B cell (primary cell): Measurements from ENCODE around the gene CYGB. TPM values are rescaled to one million over a fixed set of nuclear protein-coding genes. Genes with fewer than 3 reads are reported as not detected.
A peak's percentile ranks its signal among the peaks of the same experiment; 100 is the strongest.

Experiments
- ATAC-seq: fragments of 200-7000 bp; cut with Tn5 transposase; one replicate; pipeline ENCODE4 v1.10.0; 2021; ENCODE audit warnings: low read depth, mild to moderate bottlenecking, moderate number of reproducible peaks, moderate library complexity
- CTCF ChIA-PET: fragments of 350-600 bp; sonication (Branson Sonifier 250); formaldehyde crosslinking; loops from one replicate; lab custom pipeline; 2021; ENCODE audit warnings: antibody characterized with exemption, inconsistent platforms; lab: Charles Lee
- POLR2A ChIA-PET: fragments of 350-600 bp; sonication (Branson Sonifier 250); formaldehyde crosslinking; loops from one replicate; lab custom pipeline; 2021; ENCODE audit warnings: antibody characterized with exemption; lab: Charles Lee
- DNase-seq: peaks from one replicate; pipeline ENCODE4 v3.0.0; 2013
- H2AFZ ChIP-seq: 2 replicates; pipeline ENCODE4 v1.6.1; 2012; ENCODE audit warnings: mild to moderate bottlenecking, low read depth, low read length; ENCODE audit not compliant: insufficient read depth, poor library complexity, severe bottlenecking
- H3K27ac ChIP-seq, 2 donors: 1 replicate in 1 of 2; 2 replicates in 1 of 2; pipeline ENCODE4 v1.5.1; 2012 to 2013; ENCODE audit warnings: low read length in 2 of 2, mild to moderate bottlenecking in 2 of 2, moderate library complexity in 1 of 2
- H3K27me3 ChIP-seq, 4 experiments: fragments of 200-600 bp in 1 of 4; sonication (generic) in 1 of 4; replicated peaks in 1 of 4; 1 replicate in 2 of 4; 2 replicates in 2 of 4; pipeline versions ENCODE4 v1.6.1 to v1.7.0; 2013 to 2016; ENCODE audit warnings: low read length in 3 of 4, mild to moderate bottlenecking in 2 of 4, mixed read lengths in 1 of 4, moderate library complexity in 1 of 4; ENCODE audit not compliant: insufficient read depth in 4 of 4, control insufficient read depth in 3 of 4; ENCODE audit errors: control extremely low read depth in 1 of 4
- H3K36me3 ChIP-seq, 2 experiments: replicated peaks in 1 of 2; 1 replicate in 1 of 2; 2 replicates in 1 of 2; pipeline versions ENCODE4 v1.6.1 to v1.7.1; 2013; ENCODE audit warnings: low read length in 1 of 2; ENCODE audit not compliant: insufficient read depth in 2 of 2, control insufficient read depth in 1 of 2; ENCODE audit errors: control extremely low read depth in 1 of 2, extremely low read depth in 1 of 2
- H3K4me1 ChIP-seq, 2 donors: fragments of 200-600 bp in 1 of 2; sonication (generic) in 1 of 2; 1 replicate in 1 of 2; 2 replicates in 1 of 2; pipeline versions ENCODE4 v1.5.1 to v1.6.1; 2013 to 2017; ENCODE audit warnings: low read length in 2 of 2; ENCODE audit not compliant: control insufficient read depth in 2 of 2, insufficient read depth in 2 of 2
- H3K4me2 ChIP-seq: replicated peaks from 2 replicates; pipeline ENCODE3; 2012; ENCODE audit warnings: mild to moderate bottlenecking, low read depth, low read length; ENCODE audit not compliant: poor library complexity, severe bottlenecking
- H3K4me3 ChIP-seq, 5 experiments: fragments of 200-600 bp in 1 of 5; sonication (generic) in 1 of 5; 1 replicate in 3 of 5; 2 replicates in 2 of 5; pipeline versions ENCODE4 v1.5.1 to v1.7.0; 2011 to 2016; ENCODE audit warnings: low read length in 4 of 5, mild to moderate bottlenecking in 4 of 5, low read depth in 2 of 5, control low read depth in 1 of 5, moderate library complexity in 1 of 5; ENCODE audit not compliant: insufficient read depth in 1 of 5; ENCODE audit errors: control extremely low read depth in 1 of 5, extremely low read depth in 1 of 5
- H3K79me2 ChIP-seq: fragments of 200-600 bp; sonication (generic); one replicate; pipeline ENCODE4 v1.6.0; 2016; ENCODE audit warnings: low read length; ENCODE audit not compliant: control insufficient read depth, insufficient read depth
- H3K9ac ChIP-seq: fragments of 200-600 bp; sonication (generic); 2 replicates; pipeline ENCODE4 v1.6.1; 2017; ENCODE audit warnings: mild to moderate bottlenecking, low read length, moderate library complexity
- H3K9me3 ChIP-seq, 3 donors: one replicate each; pipeline versions ENCODE4 v1.6.1 to v1.7.1; 2013; ENCODE audit warnings: low read length in 2 of 3; ENCODE audit not compliant: control insufficient read depth in 2 of 3, insufficient read depth in 1 of 3; ENCODE audit errors: control extremely low read depth in 1 of 3
- H4K20me1 ChIP-seq: 2 replicates; pipeline ENCODE4 v1.6.0; 2012; ENCODE audit warnings: mild to moderate bottlenecking, low read length; ENCODE audit not compliant: insufficient read depth, control insufficient read depth, poor library complexity, severe bottlenecking
- H3K27ac Mint-ChIP-seq: one replicate; pipeline ENCODE4 v1.8.0; 2021; ENCODE audit warnings: mixed read lengths
- H3K27me3 Mint-ChIP-seq: one replicate; pipeline ENCODE4 v1.8.0; 2021; ENCODE audit warnings: mixed read lengths
- H3K4me1 Mint-ChIP-seq: one replicate; pipeline ENCODE4 v1.8.0; 2021; ENCODE audit warnings: mixed read lengths
- H3K4me3 Mint-ChIP-seq: one replicate; pipeline ENCODE4 v1.8.0; 2021; ENCODE audit warnings: mixed read lengths
- H3K9me3 Mint-ChIP-seq: one replicate; pipeline ENCODE4 v1.8.0; 2022; ENCODE audit warnings: mixed read lengths; ENCODE audit not compliant: insufficient read depth
- EZH2 ChIP-seq: IDR thresholded peaks from 2 replicates; pipeline ENCODE4 v1.6.1; 2012; ENCODE audit warnings: borderline replicate concordance, low read depth, mild to moderate bottlenecking, moderate library complexity, low read length; ENCODE audit not compliant: insufficient read depth, poor library complexity, severe bottlenecking
- WGBS: methylation state at CpG from one replicate; pipeline ENCODE4 v1.1.5; 2013; ENCODE audit warnings: missing lambda C conversion rate; ENCODE audit not compliant: insufficient coverage; 5-methylcytosine and 5-hydroxymethylcytosine counted together
- intact Hi-C: fragments of 100-400 bp; cut with micrococcal nuclease; formaldehyde crosslinking; loops from one replicate; pipeline ENCODE4 v1.10.0; 2022
- polyA plus RNA-seq: library from polyadenylated mRNA; depleted of rRNA; stranded (reverse); fragments of >200 nt; gene quantifications from 2 replicates; pipeline ENCODE4 v1.2.3, GENCODE V29; 2012
- total RNA-seq, 2 donors: library from RNA; stranded (reverse); fragments of 120-200 nt in 1 of 2; gene quantifications; 1 replicate in 1 of 2; 2 replicates in 1 of 2; pipeline versions ENCODE4 v1.2.3 to v1.2.4, GENCODE V29; 2013 to 2022
- TF ChIP-seq, protein P1 (sequence below): fragments of 200-600 bp; IDR thresholded peaks from one replicate; pipeline ENCODE4 v1.8.0; 2022; ENCODE audit warnings: antibody characterized with exemption, mild to moderate bottlenecking

CYGB gene
- total and polyA plus RNA-seq, 2 donors (not counting 1 experiment from before 2014, with no cell fraction given), result 0.42 to 2.7 TPM

DNA sequence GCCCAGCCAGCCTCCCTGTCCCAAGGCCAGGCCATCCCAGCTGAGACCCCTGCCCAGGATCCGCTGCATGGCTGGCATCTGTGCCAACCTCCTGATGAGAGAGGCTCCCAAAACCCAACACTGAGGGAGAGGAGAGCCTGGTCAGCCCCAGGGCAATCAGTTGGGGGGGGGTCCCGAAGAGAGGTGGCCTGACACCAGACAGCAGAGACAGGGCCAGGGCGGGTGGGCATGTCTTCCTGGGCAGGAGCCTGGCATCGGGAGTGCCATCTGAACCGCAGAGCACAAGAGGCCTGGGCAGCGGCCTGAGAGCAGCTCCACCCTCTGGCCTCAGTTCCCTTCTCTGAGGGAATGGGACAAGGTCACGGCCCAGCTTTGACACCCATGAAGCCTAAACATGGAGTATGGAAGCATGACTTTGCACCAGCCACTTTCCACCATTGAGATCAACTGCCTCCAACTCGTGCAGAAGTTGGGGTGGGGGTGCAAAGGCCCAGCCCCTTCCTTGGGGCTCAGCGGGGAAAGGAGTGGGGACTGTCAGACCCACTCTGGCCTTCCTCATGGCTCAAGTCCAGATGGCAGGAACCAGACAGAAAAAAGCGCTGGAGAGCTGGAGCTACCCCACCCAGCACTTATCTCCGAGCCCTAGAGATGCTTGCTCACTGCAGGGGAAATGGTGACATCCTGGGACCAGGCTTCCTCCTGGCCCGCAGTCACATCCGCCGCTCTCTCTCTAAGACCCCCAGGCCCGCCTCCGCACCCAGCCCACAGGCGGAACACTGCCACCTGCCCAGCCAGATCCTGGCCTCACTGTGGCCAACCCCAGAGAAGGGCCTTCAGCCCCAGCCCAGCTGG, 46.0 kb downstream of the CYGB start:
- Histone ChIP-seq H3K4me3 (peak overlapping the region in 4 of 5 experiments; percentile 43 to 60 (median 50)), H3K36me3 (peaks cover 0 to 22% of the 10 kb centered on the region in 2 experiments), H3K4me1 (peaks cover 72 to 94% of the 10 kb centered on the region in 2 donors), H3K4me2 (peak overlapping the region; percentile 82), H4K20me1 (peaks cover 31% of the 10 kb centered on the region), H3K27ac (peak overlapping the region; percentile 75 to 94), H2AFZ (no peak overlapping the region), H3K27me3 (no peaks in the 10 kb centered on the region), H3K79me2 (peaks cover 64% of the 10 kb centered on the region), H3K9me3 (no peaks in the 10 kb centered on the region), H3K9ac (peak overlapping the region; percentile 53)
- H3K27me3 Mint-ChIP-seq, result no peaks in the 10 kb centered on the region
- WGBS, result 40% methylated on average over 16 of the region's 17 CpGs
- peaks cover 87% of the 10 kb centered on the region for H3K4me1 Mint-ChIP-seq
- POLR2A ChIA-PET, result interaction anchor here (0.6 to 23.6 kb wide), 7 partner anchors 7 to 84 kb away, joined by 3 to 478 read pairs (median 6); partner anchors contain the start of genes AANAT and RHBDF2
- H3K4me3 Mint-ChIP-seq, result peak overlapping the region; percentile 89
- intact Hi-C loops, result loop anchor here (10.0 kb wide), 1 partner anchor 217 kb away; no protein-coding TSS in a partner anchor
- TF ChIP-seq EZH2, result no peak
- TF ChIP-seq, protein P1, sequence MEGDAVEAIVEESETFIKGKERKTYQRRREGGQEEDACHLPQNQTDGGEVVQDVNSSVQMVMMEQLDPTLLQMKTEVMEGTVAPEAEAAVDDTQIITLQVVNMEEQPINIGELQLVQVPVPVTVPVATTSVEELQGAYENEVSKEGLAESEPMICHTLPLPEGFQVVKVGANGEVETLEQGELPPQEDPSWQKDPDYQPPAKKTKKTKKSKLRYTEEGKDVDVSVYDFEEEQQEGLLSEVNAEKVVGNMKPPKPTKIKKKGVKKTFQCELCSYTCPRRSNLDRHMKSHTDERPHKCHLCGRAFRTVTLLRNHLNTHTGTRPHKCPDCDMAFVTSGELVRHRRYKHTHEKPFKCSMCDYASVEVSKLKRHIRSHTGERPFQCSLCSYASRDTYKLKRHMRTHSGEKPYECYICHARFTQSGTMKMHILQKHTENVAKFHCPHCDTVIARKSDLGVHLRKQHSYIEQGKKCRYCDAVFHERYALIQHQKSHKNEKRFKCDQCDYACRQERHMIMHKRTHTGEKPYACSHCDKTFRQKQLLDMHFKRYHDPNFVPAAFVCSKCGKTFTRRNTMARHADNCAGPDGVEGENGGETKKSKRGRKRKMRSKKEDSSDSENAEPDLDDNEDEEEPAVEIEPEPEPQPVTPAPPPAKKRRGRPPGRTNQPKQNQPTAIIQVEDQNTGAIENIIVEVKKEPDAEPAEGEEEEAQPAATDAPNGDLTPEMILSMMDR, result no peak
- no peak for DNase-seq
- ATAC-seq, result peak; percentile 8
- peak overlapping the region; percentile 98 for H3K27ac Mint-ChIP-seq
- CTCF ChIA-PET, result interaction anchor here (1.4 to 20.8 kb wide), 6 partner anchors 4 to 32 kb away, joined by 7 to 256 read pairs (median 26); partner anchors contain the start of genes AANAT and RHBDF2
- H3K9me3 Mint-ChIP-seq, result no peaks in the 10 kb centered on the region
